Activated naive CD8-positive, alpha-beta T cell (primary cell): ENCODE measurements around the gene SH3BP2.
A peak's percentile ranks its signal among the peaks of the same experiment; 100 is the strongest.

ENCODE experiments used
- H3K27ac Mint-ChIP-seq: one replicate; pipeline ENCODE4 v1.8.0; 2021; ENCODE audit warnings: mixed read lengths
- H3K27me3 Mint-ChIP-seq: one replicate; pipeline ENCODE4 v1.8.0; 2021; ENCODE audit warnings: mixed read lengths
- H3K36me3 Mint-ChIP-seq: one replicate; pipeline ENCODE4 v1.8.0; 2021; ENCODE audit warnings: mixed read lengths
- H3K4me1 Mint-ChIP-seq: one replicate; pipeline ENCODE4 v1.8.0; 2021; ENCODE audit warnings: low read depth, mixed read lengths
- H3K4me3 Mint-ChIP-seq: one replicate; pipeline ENCODE4 v1.8.0; 2021; ENCODE audit warnings: mild to moderate bottlenecking, mixed read lengths
- H3K9me3 Mint-ChIP-seq: one replicate; pipeline ENCODE4 v1.8.0; 2021; ENCODE audit warnings: low read depth, mixed read lengths

The SH3BP2 gene

DNA sequence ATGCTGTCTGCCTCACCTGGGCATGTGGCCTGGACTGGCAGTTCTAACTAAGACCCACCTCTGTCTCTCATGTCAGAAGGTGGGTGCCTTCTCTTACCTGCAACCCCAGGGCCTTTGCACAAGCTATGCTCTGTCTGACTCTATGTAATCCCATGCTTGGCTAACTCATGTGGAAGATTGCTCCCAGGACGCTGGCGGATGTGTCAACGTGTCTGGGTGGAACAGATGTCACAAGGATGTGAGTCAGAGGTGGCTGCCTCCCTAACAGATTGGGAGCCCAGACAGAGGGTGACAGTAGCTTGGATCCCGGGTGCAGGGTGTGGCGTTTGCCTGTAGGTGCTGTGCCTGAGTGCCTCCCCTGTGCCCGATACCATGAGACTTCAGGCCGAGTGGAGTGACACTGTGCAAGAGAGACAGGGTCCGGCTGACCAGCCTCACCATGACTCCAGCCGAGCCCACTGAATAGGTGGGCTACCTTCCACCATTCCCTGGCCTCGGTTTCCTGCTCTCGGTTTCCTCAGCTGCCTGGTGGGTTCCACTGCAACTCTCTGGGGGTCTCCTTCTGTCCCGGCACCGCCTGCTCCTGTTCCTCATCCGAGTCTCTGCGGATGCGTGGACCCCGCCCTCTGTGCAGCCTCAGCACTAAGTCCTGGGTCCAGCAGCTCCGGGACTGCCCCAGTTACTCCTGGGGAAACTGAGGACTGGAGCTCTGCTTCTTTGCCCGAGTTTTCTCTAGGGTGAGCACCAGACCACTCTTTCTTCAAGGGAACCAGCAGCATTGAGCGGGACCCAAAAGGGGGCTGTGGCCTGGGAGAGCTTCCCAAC is 11.0 kb downstream of the SH3BP2 start:
- Mint-ChIP-seq H3K27ac (no peak overlapping the region), H3K36me3 (no peaks in the 10 kb centered on the region), H3K4me3 (no peak overlapping the region), H3K4me1 (peaks cover 16% of the 10 kb centered on the region), H3K27me3 (no peaks in the 10 kb centered on the region), H3K9me3 (no peaks in the 10 kb centered on the region)

DNA sequence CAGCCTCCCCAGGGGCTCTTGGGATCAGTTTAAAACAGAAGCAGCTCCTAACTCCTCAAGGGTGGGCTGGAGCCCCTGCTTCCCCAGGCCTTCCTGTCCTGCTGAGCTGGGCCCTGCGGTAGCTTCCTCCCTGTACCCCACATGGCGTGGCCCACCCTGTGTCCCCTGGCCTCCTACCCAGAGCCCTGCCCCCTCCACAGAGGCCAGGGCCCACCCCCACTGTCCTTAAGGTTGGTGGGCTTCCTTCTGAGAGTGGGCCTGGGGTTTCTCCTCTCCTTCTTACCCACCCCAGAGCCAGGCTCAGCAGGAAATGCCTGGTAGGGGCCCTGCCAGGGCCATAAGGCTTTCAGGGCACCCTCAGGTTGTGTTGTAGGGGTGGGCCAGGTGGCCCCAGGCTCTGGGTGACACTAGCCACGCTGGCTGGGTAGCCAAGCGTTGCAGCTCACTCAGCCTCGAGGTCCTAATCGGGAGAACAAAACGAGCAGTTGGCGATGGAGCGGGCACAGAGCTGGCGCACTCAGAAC is 11.6 kb downstream of the SH3BP2 start:
- Mint-ChIP-seq H3K9me3 (no peaks in the 10 kb centered on the region), H3K27me3 (no peaks in the 10 kb centered on the region), H3K4me1 (peaks cover 13% of the 10 kb centered on the region), H3K4me3 (no peak overlapping the region), H3K36me3 (no peaks in the 10 kb centered on the region), H3K27ac (no peak overlapping the region)

DNA sequence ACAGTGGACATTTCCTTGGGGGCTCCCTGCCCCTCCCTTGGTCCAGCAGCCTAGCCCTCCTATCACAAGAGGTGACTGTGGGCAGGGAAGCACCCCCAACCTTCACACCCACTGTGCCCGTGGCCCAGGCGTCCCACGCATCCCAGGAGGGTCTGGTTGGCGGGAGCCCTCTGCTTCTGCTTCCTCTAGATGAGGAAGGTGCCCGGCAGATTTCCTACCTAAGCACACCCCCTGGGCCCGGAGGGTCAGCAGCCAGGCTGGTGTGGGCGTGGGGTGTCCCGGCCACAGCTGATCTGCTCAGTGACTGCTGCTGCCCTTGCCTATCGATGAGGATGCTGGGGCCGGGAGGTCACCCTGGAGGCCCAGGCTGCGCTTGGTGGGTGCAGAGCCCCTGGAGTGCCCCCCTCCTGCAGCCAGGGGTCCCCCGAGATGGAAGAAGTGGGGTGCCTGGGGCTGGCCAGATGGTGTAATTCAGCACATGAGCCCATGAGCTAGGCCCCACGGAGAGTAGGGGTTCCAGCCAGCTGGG is 12.2 kb downstream of the SH3BP2 start:
- no peaks in the 10 kb centered on the region for H3K9me3 Mint-ChIP-seq
- no peak overlapping the region for H3K27ac Mint-ChIP-seq
- H3K27me3 Mint-ChIP-seq = no peaks in the 10 kb centered on the region
- no peak overlapping the region for H3K4me3 Mint-ChIP-seq
- H3K36me3 Mint-ChIP-seq = no peaks in the 10 kb centered on the region
- H3K4me1 Mint-ChIP-seq = peaks cover 9% of the 10 kb centered on the region

DNA sequence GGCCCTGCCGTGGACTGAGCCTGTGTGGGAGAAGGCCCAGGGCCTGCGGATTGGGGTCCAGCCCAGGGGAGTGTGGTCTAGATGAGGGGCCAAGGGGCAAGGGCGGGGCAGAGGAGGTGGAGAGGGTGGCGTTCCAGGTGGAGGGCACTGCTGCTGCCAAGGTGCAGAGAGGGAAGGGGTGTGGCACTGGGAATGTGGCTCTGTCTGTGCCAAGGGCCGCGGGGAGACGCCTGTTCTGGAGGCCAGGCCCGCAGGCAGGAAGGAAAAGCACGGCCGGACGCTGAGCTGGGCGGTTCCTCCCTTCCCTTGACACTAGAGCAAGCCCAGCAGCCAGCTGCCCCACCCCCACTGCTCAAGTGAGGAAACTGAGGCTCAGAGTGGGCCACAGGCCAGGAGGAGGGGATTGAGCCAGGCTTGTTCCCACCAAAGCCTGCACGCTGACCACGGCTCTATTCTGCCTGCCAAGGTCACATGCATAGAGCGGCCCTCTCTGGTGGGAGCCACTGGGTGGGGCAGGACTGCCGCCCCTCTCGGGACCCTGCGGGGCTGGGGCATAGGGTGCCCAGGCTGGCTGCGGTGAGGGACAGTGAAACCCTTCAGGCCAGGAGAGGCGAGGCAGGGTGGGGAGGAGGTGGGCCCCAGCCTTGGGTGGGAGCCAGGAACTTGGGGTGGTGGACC is 13.0 kb downstream of the SH3BP2 start:
- no peak overlapping the region for H3K27ac Mint-ChIP-seq
- H3K4me1 Mint-ChIP-seq = peaks cover 5% of the 10 kb centered on the region

DNA sequence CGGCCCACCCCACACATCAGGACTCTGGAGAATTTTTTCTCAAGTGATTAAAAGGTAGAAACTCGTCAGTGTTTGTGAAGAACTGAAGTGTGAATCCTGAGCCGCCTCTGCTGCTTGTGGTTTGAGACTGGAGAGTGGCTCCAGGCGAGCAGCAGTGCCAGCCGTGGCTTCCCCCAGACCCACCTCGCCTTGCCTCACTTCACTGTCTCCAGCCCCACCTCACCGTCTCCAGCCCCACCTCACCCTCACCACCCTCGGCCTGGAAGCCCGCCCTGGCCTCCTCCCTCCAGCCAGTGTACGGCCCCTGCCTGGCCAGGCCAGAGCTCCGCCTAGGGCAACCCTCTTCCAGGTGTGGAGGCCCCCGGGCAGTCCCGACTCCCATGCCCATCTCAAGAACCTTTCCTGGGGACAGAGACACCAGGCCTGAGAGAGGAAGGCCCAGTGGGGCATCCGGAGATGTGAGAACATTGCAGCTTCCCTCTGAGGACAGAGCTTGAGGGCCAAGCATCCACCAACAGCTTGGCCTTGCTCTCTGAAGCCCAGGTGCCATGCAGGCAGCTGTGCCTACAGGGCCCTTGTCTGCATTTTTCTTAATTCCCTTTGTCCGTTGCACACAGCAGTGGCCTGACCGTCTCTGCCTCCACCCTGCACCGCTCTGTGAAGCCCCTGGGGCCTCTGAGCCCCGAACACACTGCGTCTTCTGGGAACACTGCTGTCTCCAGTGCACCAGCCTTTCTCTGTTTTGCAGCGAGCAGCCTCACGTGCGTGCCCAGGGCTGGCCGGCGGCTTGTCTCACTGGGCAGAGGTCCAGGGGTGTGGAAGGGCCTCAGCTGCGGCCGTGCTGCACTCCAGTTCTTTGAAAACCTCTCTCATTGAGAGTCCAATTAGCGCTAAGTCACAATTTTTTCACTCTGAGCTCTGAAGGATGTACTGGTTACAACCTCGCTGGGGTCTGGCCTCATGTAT is 13.8 kb downstream of the SH3BP2 start:
- Mint-ChIP-seq H3K36me3 (no peaks in the 10 kb centered on the region), H3K4me1 (peaks cover 4% of the 10 kb centered on the region), H3K27me3 (no peaks in the 10 kb centered on the region), H3K4me3 (no peak overlapping the region), H3K27ac (no peak overlapping the region), H3K9me3 (no peaks in the 10 kb centered on the region)

More for the DNA sequence above, 13.0 kb downstream of the SH3BP2 start:
- H3K36me3 Mint-ChIP-seq = no peaks in the 10 kb centered on the region
- no peaks in the 10 kb centered on the region for H3K27me3 Mint-ChIP-seq
- H3K4me3 Mint-ChIP-seq = no peak overlapping the region
- H3K9me3 Mint-ChIP-seq = no peaks in the 10 kb centered on the region

DNA sequence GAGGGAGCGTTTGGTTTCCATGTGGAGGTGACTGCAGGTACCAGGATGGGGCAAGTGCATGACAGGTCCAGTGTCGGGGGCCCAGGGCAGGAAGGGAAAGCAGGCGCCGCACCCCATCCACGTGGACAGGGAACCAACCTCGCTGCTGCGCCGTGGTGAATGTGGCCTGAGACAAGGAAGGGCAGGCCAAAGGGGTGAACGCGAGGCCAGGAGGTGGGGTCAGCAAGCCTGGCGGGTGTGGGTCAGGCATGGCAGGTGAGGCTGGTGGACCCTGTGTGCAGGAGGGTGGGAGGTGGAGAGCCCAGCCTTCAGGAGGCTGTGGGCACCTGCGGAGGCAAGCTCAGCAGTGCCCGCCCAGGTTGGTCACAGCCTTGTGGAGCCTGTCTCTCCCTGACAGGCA is 14.7 kb downstream of the SH3BP2 start:
- H3K27ac Mint-ChIP-seq = no peak overlapping the region

DNA sequence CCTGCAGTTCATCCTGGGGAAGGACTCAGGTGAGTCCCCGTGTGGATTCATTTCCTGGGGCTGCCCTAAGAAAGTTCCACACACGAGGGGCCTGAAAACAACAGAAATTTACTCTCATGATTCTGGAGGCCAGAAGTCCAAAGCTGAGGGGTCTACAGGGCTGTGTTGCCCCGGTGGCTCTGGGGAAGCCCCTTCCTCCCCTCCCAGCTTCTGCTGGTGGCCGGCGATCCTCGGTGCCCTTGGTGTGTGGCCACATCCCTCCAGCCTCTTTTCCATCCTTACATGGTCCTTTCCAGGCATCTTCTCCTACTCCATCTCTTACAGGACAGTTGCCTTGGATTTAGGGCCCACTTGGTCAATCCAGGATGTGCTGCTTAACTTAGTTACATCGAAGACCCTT is 15.1 kb downstream of the SH3BP2 start:
- Mint-ChIP-seq H3K27ac (no peak overlapping the region), H3K36me3 (no peaks in the 10 kb centered on the region), H3K4me1 (peaks cover 10% of the 10 kb centered on the region), H3K27me3 (no peaks in the 10 kb centered on the region), H3K9me3 (no peaks in the 10 kb centered on the region), H3K4me3 (no peak overlapping the region)

More for the DNA sequence above, 14.7 kb downstream of the SH3BP2 start:
- H3K4me3 Mint-ChIP-seq = no peak overlapping the region
- H3K36me3 Mint-ChIP-seq = no peaks in the 10 kb centered on the region
- no peaks in the 10 kb centered on the region for H3K9me3 Mint-ChIP-seq
- peaks cover 6% of the 10 kb centered on the region for H3K4me1 Mint-ChIP-seq
- H3K27me3 Mint-ChIP-seq = no peaks in the 10 kb centered on the region

DNA sequence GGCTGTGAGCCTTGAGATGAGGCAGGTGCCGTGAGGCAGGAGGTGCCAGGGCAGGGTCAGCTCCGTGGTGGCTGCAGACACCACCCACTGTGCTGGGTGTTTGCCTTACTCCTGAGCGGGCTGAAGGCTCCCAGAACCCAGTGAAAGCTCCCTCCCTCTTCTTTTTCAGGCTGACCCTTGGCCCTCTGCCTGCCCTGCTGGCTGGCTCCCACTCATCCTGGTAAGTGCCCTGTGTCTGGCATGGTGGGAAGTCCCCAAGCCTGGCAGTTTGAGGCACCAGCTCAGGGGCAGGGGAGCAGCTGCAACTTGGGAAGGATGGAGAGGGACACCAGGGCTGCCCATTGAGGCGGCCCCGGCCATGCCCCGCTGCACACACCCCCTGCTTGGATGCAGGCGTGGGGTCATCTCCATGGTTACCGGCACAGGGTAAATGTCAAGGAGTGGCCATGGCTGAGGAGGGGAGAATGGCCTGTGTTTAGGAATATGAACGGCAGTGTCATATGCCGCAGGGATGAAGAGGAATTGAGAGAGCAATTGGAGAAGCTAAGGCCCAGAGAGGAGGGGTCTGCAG is 16.8 kb downstream of the SH3BP2 start:
- no peaks in the 10 kb centered on the region for H3K36me3 Mint-ChIP-seq
- peaks cover 26% of the 10 kb centered on the region for H3K4me1 Mint-ChIP-seq
- H3K27me3 Mint-ChIP-seq = no peaks in the 10 kb centered on the region
- H3K9me3 Mint-ChIP-seq = no peaks in the 10 kb centered on the region
- no peak overlapping the region for H3K4me3 Mint-ChIP-seq
- peak overlapping the region; percentile 86 for H3K27ac Mint-ChIP-seq

DNA sequence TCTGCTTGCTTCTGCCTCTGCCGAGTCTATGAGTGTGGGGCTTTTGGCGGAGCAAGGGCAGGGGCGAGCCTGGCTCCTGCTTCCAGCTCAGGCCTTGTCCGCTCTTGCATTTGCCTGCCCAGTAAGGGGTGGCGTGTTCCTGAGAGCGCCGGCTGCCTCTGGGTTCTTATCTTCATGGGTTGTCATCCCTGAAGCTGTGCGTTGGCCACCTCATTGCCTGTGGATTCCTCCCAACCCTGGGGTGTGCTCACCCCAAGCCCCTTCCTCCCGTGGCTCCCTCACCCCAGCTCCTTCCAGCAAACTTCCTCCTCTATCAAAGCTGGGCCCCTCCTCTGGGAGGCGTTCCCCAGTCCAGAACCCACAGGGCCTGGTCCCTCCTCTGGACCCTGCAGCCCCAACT is 17.5 kb downstream of the SH3BP2 start:
- Mint-ChIP-seq H3K27ac (no peak overlapping the region), H3K4me3 (no peak overlapping the region)

DNA sequence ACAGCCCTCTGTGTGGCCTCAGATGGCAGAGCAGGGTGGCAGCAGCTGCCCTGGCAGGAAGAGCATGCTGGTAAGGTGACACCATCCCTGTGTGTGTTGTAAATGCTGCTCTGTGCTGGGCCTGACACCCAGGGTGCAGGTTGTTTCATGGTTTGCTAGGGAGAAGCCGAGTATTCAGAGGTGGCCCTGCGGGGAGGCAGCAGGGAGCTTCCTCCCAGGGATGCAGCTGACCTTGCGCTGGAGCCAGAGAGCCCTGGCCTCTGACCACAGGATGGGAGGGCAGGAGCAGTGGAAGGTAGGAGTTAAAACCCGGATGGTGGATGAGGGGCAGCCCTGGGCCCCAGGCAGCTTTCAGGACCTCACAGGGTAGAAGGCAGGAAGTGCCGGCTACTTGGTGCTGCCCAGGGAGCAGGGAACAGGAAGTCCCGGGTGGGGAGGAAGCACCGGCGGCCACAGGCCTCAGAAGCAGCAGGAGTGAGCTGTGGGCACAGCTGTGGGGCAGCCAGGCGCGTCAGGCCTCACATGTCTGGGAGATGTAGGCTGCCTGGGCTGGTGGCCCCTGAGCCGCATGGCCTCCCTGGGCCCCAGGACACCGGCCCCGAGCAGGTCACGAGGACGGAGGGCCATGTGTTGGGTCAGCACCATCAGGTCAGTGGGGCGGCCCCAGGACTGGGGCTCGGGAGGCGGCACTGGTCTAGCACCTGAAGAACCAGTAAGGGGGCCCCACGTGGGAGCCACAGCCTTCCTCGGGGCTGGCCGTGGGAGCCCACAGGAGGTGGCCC is 19.1 kb downstream of the SH3BP2 start:
- Mint-ChIP-seq H3K27ac (peak overlapping the region; percentile 100), H3K4me3 (peak overlapping the region; percentile 82), H3K9me3 (no peaks in the 10 kb centered on the region), H3K27me3 (no peaks in the 10 kb centered on the region), H3K4me1 (peaks cover 46% of the 10 kb centered on the region), H3K36me3 (peaks cover 4% of the 10 kb centered on the region)

More for the DNA sequence above, 17.5 kb downstream of the SH3BP2 start:
- H3K27me3 Mint-ChIP-seq = no peaks in the 10 kb centered on the region
- H3K9me3 Mint-ChIP-seq = no peaks in the 10 kb centered on the region
- H3K4me1 Mint-ChIP-seq = peaks cover 33% of the 10 kb centered on the region
- H3K36me3 Mint-ChIP-seq = no peaks in the 10 kb centered on the region

DNA sequence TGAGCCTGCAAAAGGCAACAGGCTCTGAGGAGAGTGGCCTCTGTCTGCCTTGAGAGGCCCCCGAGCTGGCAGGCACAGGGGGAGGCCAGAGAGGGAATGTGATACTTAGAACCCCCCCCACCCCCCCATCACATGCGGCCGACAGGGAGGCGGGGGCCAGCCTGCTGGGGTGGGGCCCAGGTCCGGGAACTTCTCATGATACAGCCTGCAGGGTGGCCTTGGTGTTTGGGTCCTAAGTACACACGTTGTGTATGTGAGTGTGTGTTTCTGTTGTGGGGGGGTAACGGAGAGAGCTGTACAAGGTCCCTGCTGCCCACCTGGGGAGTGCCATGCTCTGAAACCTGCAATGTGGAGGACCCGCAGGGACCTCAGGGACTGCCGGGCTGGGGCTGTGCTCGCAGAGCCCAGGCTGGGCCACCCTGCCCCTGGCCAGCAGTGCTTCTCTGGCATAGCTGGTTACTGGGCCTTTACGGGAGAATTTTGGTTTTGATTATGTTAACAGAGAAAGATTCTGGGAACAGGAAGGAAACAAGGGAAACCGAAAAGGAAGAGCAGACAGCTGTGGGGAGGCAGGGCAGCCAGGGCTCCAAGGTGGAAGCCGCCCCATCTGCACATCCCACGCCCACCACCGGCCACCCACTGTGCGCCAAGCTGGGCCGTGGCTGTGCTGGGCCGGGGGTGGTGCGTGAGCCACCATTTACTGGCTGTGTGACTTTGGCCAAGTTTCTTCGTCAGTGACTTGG is 19.9 kb downstream of the SH3BP2 start:
- peaks cover 50% of the 10 kb centered on the region for H3K4me1 Mint-ChIP-seq
- H3K9me3 Mint-ChIP-seq = no peaks in the 10 kb centered on the region
- no peaks in the 10 kb centered on the region for H3K27me3 Mint-ChIP-seq
- H3K27ac Mint-ChIP-seq = peak overlapping the region; percentile 100
- peaks cover 4% of the 10 kb centered on the region for H3K36me3 Mint-ChIP-seq
- peak overlapping the region; percentile 82 for H3K4me3 Mint-ChIP-seq

DNA sequence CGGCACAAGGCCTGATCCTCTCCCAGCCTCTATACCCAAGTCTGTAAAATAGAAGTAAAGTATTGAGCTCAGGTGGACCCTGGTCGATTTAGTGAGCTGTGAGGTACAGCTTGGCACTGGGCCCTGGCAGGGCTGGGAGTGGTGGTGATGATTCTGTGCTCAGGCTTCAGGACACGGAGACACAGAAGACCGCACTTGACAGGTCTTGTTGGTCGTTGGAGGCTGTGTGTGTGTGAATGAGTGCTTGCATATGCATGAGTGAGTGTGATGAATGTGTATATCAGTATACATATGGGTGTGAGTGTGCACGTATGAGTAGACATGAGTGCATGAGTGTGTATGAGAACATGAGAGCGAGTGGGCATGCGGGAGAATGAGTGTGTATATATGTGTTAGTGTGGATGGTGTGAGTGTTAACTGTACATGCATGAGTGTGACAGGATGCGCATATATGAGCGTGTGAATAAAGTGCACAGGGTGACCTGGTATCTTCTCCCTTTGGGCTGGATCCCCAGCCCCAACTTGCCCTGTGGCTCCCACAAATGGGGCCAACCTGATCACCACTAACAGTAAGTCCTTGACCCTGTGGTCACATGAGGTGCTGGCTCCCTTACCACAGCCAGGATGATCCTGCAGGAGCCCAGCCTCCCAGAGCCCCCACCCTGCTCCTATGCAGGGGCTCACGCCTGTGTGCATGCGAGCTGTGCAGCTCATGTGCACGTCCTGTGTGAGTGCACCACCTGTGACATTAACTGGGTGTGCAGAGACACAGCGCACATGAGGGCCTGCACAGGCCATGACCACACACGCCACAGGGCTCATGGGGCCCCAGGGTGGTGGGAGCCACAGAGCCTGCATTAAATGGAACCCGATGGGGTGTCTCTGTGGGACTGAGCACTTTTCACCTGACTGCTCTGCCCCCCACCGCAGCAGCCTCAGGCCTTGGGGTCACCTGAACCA is 20.8 kb downstream of the SH3BP2 start:
- Mint-ChIP-seq H3K4me3 (peak overlapping the region; percentile 82), H3K27ac (peak overlapping the region; percentile 8), H3K9me3 (no peaks in the 10 kb centered on the region), H3K27me3 (no peaks in the 10 kb centered on the region), H3K36me3 (peaks cover 4% of the 10 kb centered on the region), H3K4me1 (peaks cover 50% of the 10 kb centered on the region)
